Heart right ventricle (tissue), 16 donors: ENCODE measurements around the gene DGCR6. TPM values are rescaled to one million over a fixed set of nuclear protein-coding genes. Genes with fewer than 3 reads are reported as not detected.
"Not testable (repeated sequence)": the region's sequence is repeated elsewhere in the genome, so short reads cannot be mapped to it uniquely, and the experiment has no call there.

Experiments
- ATAC-seq, 8 donors: fragments of 200-7000 bp; cut with Tn5 transposase; one replicate each; pipeline ENCODE4 v1.9.1; 2020; ENCODE audit warnings: mild to moderate bottlenecking in 8 of 8, moderate library complexity in 8 of 8, moderate number of reproducible peaks in 1 of 8
- DNase-seq, 2 donors: peaks; one replicate each; pipeline ENCODE4 v3.0.0-alpha.2; 2020
- H3K27ac ChIP-seq, 10 donors: fragments of 200-600 bp; sonication (generic) in 2 of 10; one replicate each; pipeline versions ENCODE4 v1.5.0 to v1.8.0; 2020 to 2022; ENCODE audit warnings: mild to moderate bottlenecking in 3 of 10
- H3K27me3 ChIP-seq, 7 donors: fragments of 200-600 bp; one replicate each; pipeline ENCODE4 v1.8.0; 2021 to 2022; ENCODE audit warnings: mild to moderate bottlenecking in 2 of 7
- H3K36me3 ChIP-seq, 9 donors: fragments of 200-600 bp; sonication (generic) in 1 of 9; one replicate each; pipeline versions ENCODE4 v1.5.0 to v1.8.0; 2020 to 2022; ENCODE audit warnings: mild to moderate bottlenecking in 2 of 9
- H3K4me1 ChIP-seq, 9 donors: fragments of 200-600 bp; sonication (generic) in 1 of 9; one replicate each; pipeline versions ENCODE4 v1.5.0 to v1.8.0; 2020 to 2022; ENCODE audit warnings: mild to moderate bottlenecking in 4 of 9
- H3K4me3 ChIP-seq, 10 donors: fragments of 200-600 bp; sonication (generic) in 2 of 10; one replicate each; pipeline versions ENCODE4 v1.5.0 to v1.8.0; 2020 to 2022; ENCODE audit warnings: mild to moderate bottlenecking in 7 of 10, moderate library complexity in 2 of 10
- H3K9me3 ChIP-seq, 11 donors: fragments of 200-600 bp in 10 of 11; sonication (generic) in 2 of 11; one replicate each; pipeline versions ENCODE4 v1.5.0 to v1.8.0; 2013 to 2022; ENCODE audit warnings: mild to moderate bottlenecking in 2 of 11, control low read depth in 1 of 11, moderate library complexity in 1 of 11
- CTCF ChIP-seq, 9 donors: fragments of 200-600 bp; sonication (generic) in 2 of 9; IDR thresholded peaks; one replicate each; pipeline versions ENCODE4 v1.5.0 to v1.8.0; 2021 to 2022; ENCODE audit warnings: antibody characterized with exemption in 9 of 9, mild to moderate bottlenecking in 5 of 9, moderate library complexity in 1 of 9
- WGBS, 2 donors: extraction: QIAGEN DNeasy Blood & Tissue Kit; methylation state at CpG; one replicate each; pipeline ENCODE4 v1.1.7; 2013; ENCODE audit warnings: inconsistent platforms in 1 of 2; 5-methylcytosine and 5-hydroxymethylcytosine counted together
- intact Hi-C, 10 donors: fragments of 100-400 bp; cut with DNase I; formaldehyde crosslinking; loops; one replicate each; pipeline versions ENCODE4 v1.11.1 to v1.14.2; 2022
- polyA plus RNA-seq, 2 donors: library from polyadenylated mRNA; stranded (reverse); fragments of 200-250 nt; gene quantifications; one replicate each; pipeline ENCODE4 v1.2.3, GENCODE V29; 2013
- total RNA-seq, 10 donors: library from RNA; stranded (reverse); fragmentation: NEBNext Ultra II Directional in 3 of 10; extraction: Animal tissue kit (Norgen Biotek cat#: 25700) in 3 of 10; gene quantifications; one replicate each; pipeline versions ENCODE4 v1.2.1 to v1.2.4, GENCODE V29; 2021 to 2023
- donor health status: Arrhythmogenic right ventricular cardiomyopathy.
- donor health status: ischemic (EF 13 %, LVEDD 7.1; RV severe dilation, severe dysfunction).
- donor health status: healthy with polysubstance abuse.
- donor health status: DM: no; HTN: yes; CAD: no.
- donor health status: DM: no; HTN: no; CAD: no.
- donor health status: ischemic (EF 25% LVEDD 6.9; RV normal size, moderate dysfunction).
- donor health status: ischemic (EF 25% LVEDD 5.7; RV mildly dilated, moderate dysfunction).
- donor health status: healthy.
- donor health status: DM: yes; HTN: yes; CAD: no.
- donor health status: Ischemic cardiomyopathy.
- donor health status: ischemic (EF 35%, LVEDD 5.7; RV mildly dilated, moderate dysfunction).
- donor health status: nonischemic (EF 11% LVEDD 7.7; RV severe dilation, severe dysfunction).
- donor health status: DM: yes; HTN: yes; CAD: no.
- donor health status: PGD.
- donor health status: ischemic (EF 29% LVEDD 5.4; RV normal size, mild dysfunction).
- donor health status: nonischemic (EF 23%, LVEDD 6.1; RV moderate dilation, normal function).

DGCR6 gene
- total and polyA plus RNA-seq, 12 donors = 4.4 to 17.5 (median 8.0) TPM

GRCh38 chr22:18906410-18906745 lies 258 bp downstream of the DGCR6 start:
- ATAC-seq = peak; percentile 14 to 67 (median 28)
- DNase-seq, H3K27ac ChIP-seq, H3K36me3 ChIP-seq, H3K9me3 ChIP-seq, intact Hi-C loops, H3K4me3 ChIP-seq, H3K4me1 ChIP-seq, H3K27me3 ChIP-seq: not testable (repeated sequence)
- no CpG with 5 or more reads among the region's 36 CpGs for WGBS, 2 donors

GRCh38 chr22:18906896-18907295 lies 776 bp downstream of the DGCR6 start:
- WGBS, 2 donors = 43 to 54% methylated on average over 6 to 7 of the region's 13 CpGs
- H3K27ac ChIP-seq = no peak overlapping the region
- intact Hi-C loops = no loop called here
- no peak for DNase-seq
- H3K4me1 ChIP-seq = no peaks in the 10 kb centered on the region
- no peaks in the 10 kb centered on the region for H3K27me3 ChIP-seq
- no peak for TF ChIP-seq CTCF (IDR thresholded peaks at IDR 0.05)
- peak; percentile 2 to 42 (median 26) for ATAC-seq
- H3K36me3 ChIP-seq = no peaks in the 10 kb centered on the region
- H3K4me3 ChIP-seq = no peak overlapping the region
- H3K9me3 ChIP-seq = no peaks in the 10 kb centered on the region

GRCh38 chr22:18909556-18909955 lies 3.4 kb downstream of the DGCR6 start:
- intact Hi-C loops = no loop called here
- DNase-seq = no peak
- H3K9me3 ChIP-seq = no peaks in the 10 kb centered on the region
- H3K27ac ChIP-seq = no peak overlapping the region
- WGBS, 2 donors = 100% methylated on average over 2 to 3 of the region's 5 CpGs
- TF ChIP-seq CTCF (IDR thresholded peaks at IDR 0.05) = no peak
- ATAC-seq = no peak
- no peaks in the 10 kb centered on the region for H3K4me1 ChIP-seq
- no peak overlapping the region for H3K4me3 ChIP-seq
- H3K36me3 ChIP-seq = no peaks in the 10 kb centered on the region
- no peaks in the 10 kb centered on the region for H3K27me3 ChIP-seq

- H3K4me1 ChIP-seq, ATAC-seq, H3K9me3 ChIP-seq, H3K27ac ChIP-seq, intact Hi-C loops, H3K4me3 ChIP-seq, H3K27me3 ChIP-seq, H3K36me3 ChIP-seq, DNase-seq: not testable (repeated sequence)
- no CpG with 5 or more reads among the region's 2 CpGs for WGBS, 2 donors
These were observed 5.4 kb downstream of the DGCR6 start for GRCh38 chr22:18911535-18911934.

GRCh38 chr22:18912264-18912946 lies 6.3 kb downstream of the DGCR6 start:
- H3K4me1 ChIP-seq, H3K27me3 ChIP-seq, H3K27ac ChIP-seq, H3K9me3 ChIP-seq, DNase-seq, intact Hi-C loops, H3K36me3 ChIP-seq, H3K4me3 ChIP-seq: not testable (repeated sequence)
- WGBS, 2 donors = no CpG with 5 or more reads among the region's 10 CpGs
- peak in 1 of 8 donors; percentile 21 for ATAC-seq

- WGBS, 2 donors = no CpG with 5 or more reads among the region's 10 CpGs
- ATAC-seq = not testable (repeated sequence)
These were observed 8.4 kb downstream of the DGCR6 start for GRCh38 chr22:18914558-18914957.

GRCh38 chr22:18915550-18915949 lies 9.4 kb downstream of the DGCR6 start:
- intact Hi-C loops, H3K36me3 ChIP-seq, DNase-seq, H3K27me3 ChIP-seq, H3K4me3 ChIP-seq, H3K4me1 ChIP-seq, H3K9me3 ChIP-seq, ATAC-seq, H3K27ac ChIP-seq: not testable (repeated sequence)
- no CpG with 5 or more reads among the region's 9 CpGs for WGBS, 2 donors

More at GRCh38 chr22:18914558-18914957, 8.4 kb downstream of the DGCR6 start:
- H3K27ac ChIP-seq, H3K4me1 ChIP-seq, H3K9me3 ChIP-seq, DNase-seq, H3K27me3 ChIP-seq, H3K4me3 ChIP-seq, H3K36me3 ChIP-seq, intact Hi-C loops: not testable (repeated sequence)

- WGBS, 2 donors = 50 to 53% methylated on average over 1 of the region's 3 CpGs
- H3K4me3 ChIP-seq, ATAC-seq, H3K27me3 ChIP-seq, H3K36me3 ChIP-seq, H3K4me1 ChIP-seq, intact Hi-C loops, H3K27ac ChIP-seq, H3K9me3 ChIP-seq, DNase-seq: not testable (repeated sequence)
These were observed 11.7 kb downstream of the DGCR6 start for GRCh38 chr22:18917818-18918217.

- H3K27me3 ChIP-seq, H3K4me1 ChIP-seq, H3K9me3 ChIP-seq, DNase-seq, H3K36me3 ChIP-seq, intact Hi-C loops, H3K27ac ChIP-seq, H3K4me3 ChIP-seq: not testable (repeated sequence)
- WGBS, 2 donors = no CpG with 5 or more reads among the region's 12 CpGs
- ATAC-seq = peak in 1 of 8 donors; percentile 48
These were observed 14.3 kb downstream of the DGCR6 start for GRCh38 chr22:18920257-18920902.
